ENCODE data around the gene DNMBP.

- TF ChIP-seq CTCF (IDR thresholded peaks at IDR 0.05; ENCODE audit: poor library complexity) (peak; percentile 39), EZH2 (IDR thresholded peaks at IDR 0.05; ENCODE audit: borderline replicate concordance) (no peak)
These were observed 409 bp downstream of the DNMBP start for GRCh38 chr10:100009283-100009792.

Measured in hepatocyte (in vitro differentiated cells).